Stimulated activated CD4-positive, alpha-beta T cell treated with anti-CD3 and anti-CD28 coated beads, Interleukin-4, amount 100 ng/mL, for 48 hours (primary cell): ENCODE measurements around the gene DCDC2.
"Not testable (repeated sequence)": the region's sequence is repeated elsewhere in the genome, so short reads cannot be mapped to it uniquely, and the experiment has no call there.

Experiments
- DNase-seq, 2 donors: peaks; one replicate each; pipeline ENCODE4 v3.0.0-alpha.2; 2020; ENCODE audit warnings: low read depth in 2 of 2

The DCDC2 gene

GRCh38 chr6:24148154-24148570 is 209.7 kb downstream of the DCDC2 start:
- no peak for DNase-seq

DNA sequence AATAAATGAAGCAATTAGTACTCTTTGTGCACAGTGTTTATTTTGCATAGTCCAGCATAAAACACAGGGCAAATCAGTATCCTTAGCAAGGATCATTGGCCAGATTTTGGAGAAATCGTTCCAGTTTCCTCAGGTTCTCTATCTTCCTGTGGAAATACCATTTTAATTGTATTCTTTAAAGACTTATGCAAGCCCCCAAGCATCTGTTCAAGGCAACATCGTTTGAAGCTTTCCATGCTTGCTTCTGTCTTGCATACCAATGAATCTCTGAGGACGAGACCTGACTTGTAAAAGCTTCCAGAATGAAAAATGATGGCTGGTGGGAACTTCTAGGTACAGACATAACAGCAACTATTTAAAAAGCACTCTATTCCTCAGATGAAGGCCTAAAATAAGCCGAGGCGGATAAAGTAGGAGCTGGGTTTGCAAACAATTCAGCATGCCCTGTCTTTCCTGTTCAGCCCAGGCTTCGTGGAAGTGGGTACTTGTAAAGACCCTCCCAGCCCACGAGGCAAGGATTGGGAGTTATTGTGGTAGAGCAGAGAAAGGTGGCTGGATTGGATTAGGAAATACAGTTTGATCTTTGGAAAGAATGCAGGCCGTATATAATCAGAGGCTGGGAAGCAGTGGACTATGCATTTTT is 210.2 kb downstream of the DCDC2 start:
- DNase-seq = no peak

GRCh38 chr6:24146871-24147270 is 211.0 kb downstream of the DCDC2 start:
- no peak for DNase-seq

- no peak for DNase-seq
Observed at GRCh38 chr6:24145690-24146131, 212.1 kb downstream of the DCDC2 start.

- DNase-seq = not testable (repeated sequence)
Observed at GRCh38 chr6:24142733-24143132, 215.1 kb downstream of the DCDC2 start.

GRCh38 chr6:24140591-24140990 is 217.3 kb downstream of the DCDC2 start:
- DNase-seq = no peak

- DNase-seq = no peak
Observed at GRCh38 chr6:24139639-24140038, 218.2 kb downstream of the DCDC2 start.

GRCh38 chr6:24139080-24139479 is 218.8 kb downstream of the DCDC2 start:
- DNase-seq = no peak

- DNase-seq = no peak
Observed at GRCh38 chr6:24131751-24132150, 226.1 kb downstream of the DCDC2 start.

DNA sequence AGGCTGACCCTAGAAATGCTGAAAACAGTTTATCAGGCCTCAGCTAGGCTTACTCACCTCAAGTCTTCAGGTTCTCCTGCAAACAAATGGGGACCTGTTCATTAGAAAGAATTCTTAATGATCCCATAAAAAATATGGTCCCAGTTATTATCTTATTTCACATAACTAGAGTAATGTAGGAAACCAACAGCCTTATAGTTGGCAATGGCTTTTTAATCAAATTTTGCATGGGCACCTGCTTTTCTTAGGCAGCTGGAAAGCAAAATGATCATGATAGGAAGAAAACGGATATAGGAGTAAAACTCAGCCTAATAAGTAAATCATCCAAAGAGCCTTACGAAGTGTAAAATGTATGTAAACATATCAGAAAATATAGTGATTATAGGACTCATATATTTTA is 230.5 kb downstream of the DCDC2 start:
- DNase-seq = no peak

GRCh38 chr6:24126586-24127192 is 231.2 kb downstream of the DCDC2 start:
- DNase-seq = peak in 1 of 2 donors; percentile 2

DNA sequence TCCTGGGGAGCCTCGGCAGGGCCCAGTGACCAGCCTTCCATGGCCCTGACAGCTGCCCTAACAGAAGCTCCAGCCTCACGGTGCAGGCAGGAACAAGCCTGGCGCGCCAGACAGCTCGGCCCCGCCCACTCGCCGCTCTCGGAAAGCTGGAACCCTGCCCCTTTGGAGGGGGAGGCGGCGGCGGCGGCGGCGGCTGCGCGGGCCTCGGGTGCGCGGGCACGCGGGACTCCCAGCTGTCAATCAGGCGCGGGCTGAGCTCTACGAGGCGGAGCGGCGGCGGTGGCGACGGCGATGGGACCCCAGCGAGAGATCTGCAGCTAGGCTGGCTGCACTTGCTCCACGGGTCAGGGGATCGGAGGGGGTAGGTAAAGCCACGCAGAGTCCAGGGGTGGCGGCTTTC is 231.9 kb downstream of the DCDC2 start, which contains the start of gene NRSN1:
NRSN1 (plus strand) TSS at position 236 of the 400 bp plus-strand sequence. CDS start 8,113 bp downstream, outside the sequence.
- DNase-seq = no peak

DNA sequence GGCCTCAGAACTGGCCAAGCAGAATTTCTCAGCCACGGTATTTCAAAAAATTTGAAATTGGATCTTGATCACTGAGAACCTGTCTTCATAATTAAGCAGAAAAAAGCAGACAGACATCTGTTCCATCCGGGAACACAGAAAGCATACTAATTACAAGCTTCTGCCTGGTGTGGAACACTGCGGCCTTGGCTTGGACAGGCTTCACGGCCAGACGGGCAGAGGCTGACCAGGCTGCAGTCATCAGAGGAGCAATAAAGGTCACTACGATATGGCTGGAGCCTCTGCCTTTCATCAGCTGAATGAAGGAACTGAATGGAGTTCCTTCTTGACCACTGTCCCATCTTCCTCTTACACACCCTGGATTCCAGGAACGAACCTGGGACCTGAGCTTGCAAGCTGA is 235.7 kb downstream of the DCDC2 start:
- DNase-seq = no peak
